Spleen (tissue), 11 donors: ENCODE measurements around the gene LGR6. TPM values are rescaled to one million over a fixed set of nuclear protein-coding genes. Genes with fewer than 3 reads are reported as not detected.

Experiments used
- DNase-seq: peaks from one replicate; pipeline ENCODE4 v3.0.0-alpha.2; 2020
- H3K27ac ChIP-seq, 8 donors: fragments of 200-600 bp; sonication (generic) in 7 of 8; 1 replicate in 4 of 8; 2 replicates in 4 of 8; pipeline versions ENCODE4 v1.5.0 to v1.8.0; 2016 to 2021; ENCODE audit warnings: inconsistent platforms in 4 of 8, mild to moderate bottlenecking in 4 of 8, moderate library complexity in 1 of 8
- H3K27me3 ChIP-seq, 7 donors: fragments of 200-600 bp; sonication (generic) in 6 of 7; replicated peaks in 1 of 7; 1 replicate in 4 of 7; 2 replicates in 3 of 7; pipeline versions ENCODE4 v1.5.0 to v1.8.0; 2016 to 2021; ENCODE audit warnings: inconsistent platforms in 3 of 7, mild to moderate bottlenecking in 1 of 7
- H3K36me3 ChIP-seq, 6 donors: fragments of 200-600 bp; sonication (generic) in 5 of 6; 1 replicate in 4 of 6; 2 replicates in 2 of 6; pipeline versions ENCODE4 v1.5.0 to v1.8.0; 2016 to 2021; ENCODE audit warnings: inconsistent platforms in 2 of 6
- H3K4me1 ChIP-seq, 6 donors: fragments of 200-600 bp; sonication (generic) in 5 of 6; 1 replicate in 3 of 6; 2 replicates in 3 of 6; pipeline versions ENCODE4 v1.5.0 to v1.8.0; 2016 to 2021; ENCODE audit warnings: inconsistent platforms in 3 of 6
- H3K4me3 ChIP-seq, 8 donors: fragments of 200-600 bp; sonication (generic) in 7 of 8; 1 replicate in 4 of 8; 2 replicates in 4 of 8; pipeline versions ENCODE4 v1.5.0 to v1.8.0; 2016 to 2021; ENCODE audit warnings: inconsistent platforms in 4 of 8, mild to moderate bottlenecking in 4 of 8, moderate library complexity in 2 of 8
- H3K9me3 ChIP-seq, 8 donors: fragments of 200-600 bp; sonication (generic) in 7 of 8; 1 replicate in 4 of 8; 2 replicates in 4 of 8; pipeline versions ENCODE4 v1.5.0 to v1.8.0; 2016 to 2021; ENCODE audit warnings: inconsistent platforms in 4 of 8
- POLR2A ChIP-seq, 3 donors: fragments of 450-650 bp; IDR thresholded peaks; one replicate each; pipeline ENCODE4 v1.5.1; 2017; ENCODE audit warnings: antibody characterized with exemption in 3 of 3, mild to moderate bottlenecking in 1 of 3
- POLR2AphosphoS5 ChIP-seq, 3 donors: sonication (generic); formaldehyde crosslinking; IDR thresholded peaks; one replicate each; pipeline ENCODE4 v1.5.1; 2017; ENCODE audit warnings: antibody characterized with exemption in 3 of 3
- WGBS, 5 donors: extraction: QIAGEN DNeasy Blood & Tissue Kit in 3 of 5; methylation state at CpG; one replicate each; pipeline versions ENCODE4 v1.1.5 to v1.1.7; 2013 to 2018; 5-methylcytosine and 5-hydroxymethylcytosine counted together
- intact Hi-C: fragments of 100-400 bp; cut with DNase I; formaldehyde crosslinking; loops from one replicate; pipeline ENCODE4 v1.15.0; 2023; ENCODE audit warnings: low total_unique reads
- polyA plus RNA-seq, 3 donors: library from polyadenylated mRNA; stranded (reverse); fragments of 200-250 nt; gene quantifications; one replicate each; pipeline ENCODE4 v1.2.1, GENCODE V29; 2013
- total RNA-seq, 7 donors: library from RNA; depleted of rRNA in 3 of 7; stranded (reverse); fragments of >200 nt in 3 of 7; fragmentation: NEBNext Ultra II Directional in 4 of 7; extraction: Animal tissue kit (Norgen Biotek cat#: 25700) in 4 of 7; gene quantifications; one replicate each; pipeline versions ENCODE4 v1.1.0 to v1.2.1, GENCODE V29; 2016 to 2021
- TF ChIP-seq, protein P1 (sequence below), 11 experiments: fragments of 200-600 bp in 7 of 11; fragments of 450-650 bp in 4 of 11; sonication (generic) in 4 of 11; IDR thresholded peaks in 8 of 11; conservative IDR thresholded peaks in 3 of 11; 1 replicate in 7 of 11; 2 replicates in 4 of 11; pipeline versions ENCODE4 v1.4.0 to v1.8.0; 2016 to 2021; ENCODE audit warnings: antibody characterized with exemption in 11 of 11, inconsistent platforms in 4 of 11, mild to moderate bottlenecking in 1 of 11
- donor health status: healthy with polysubstance abuse.
- donor health status: DM: no; HTN: no; CAD: no; lungs with moderate emphysema.
- donor health status: DM: no; HTN: no; CAD: no.
- donor health status: Bipolar disorder and iron deficiency.
- donor health status: healthy.
- donor health status: DM: no; HTN: no; CAD: no.
- donor health status: DM: yes; HTN: yes; CAD: no.

The LGR6 gene
- total and polyA plus RNA-seq, 10 donors, result 0.61 to 24.5 (median 5.3) TPM

GRCh38 chr1:202197653-202198365 is 4.2 kb downstream of the LGR6 start:
- Histone ChIP-seq H3K27me3 (peaks cover 0 to 57% (median 19%) of the 10 kb centered on the region in 7 donors), H3K4me3 (no peak overlapping the region), H3K9me3 (no peaks in the 10 kb centered on the region), H3K36me3 (no peaks in the 10 kb centered on the region), H3K27ac (peak overlapping the region in 5 of 8 donors; percentile 25 to 74 (median 51)), H3K4me1 (peaks cover 5 to 57% (median 25%) of the 10 kb centered on the region in 6 donors)
- intact Hi-C loops, result no loop called here
- no peak for DNase-seq
- TF ChIP-seq POLR2AphosphoS5 (IDR thresholded peaks at IDR 0.05) (peak in 1 of 3 donors; percentile 8), POLR2A (IDR thresholded peaks at IDR 0.05) (no peak)
- TF ChIP-seq, protein P1, sequence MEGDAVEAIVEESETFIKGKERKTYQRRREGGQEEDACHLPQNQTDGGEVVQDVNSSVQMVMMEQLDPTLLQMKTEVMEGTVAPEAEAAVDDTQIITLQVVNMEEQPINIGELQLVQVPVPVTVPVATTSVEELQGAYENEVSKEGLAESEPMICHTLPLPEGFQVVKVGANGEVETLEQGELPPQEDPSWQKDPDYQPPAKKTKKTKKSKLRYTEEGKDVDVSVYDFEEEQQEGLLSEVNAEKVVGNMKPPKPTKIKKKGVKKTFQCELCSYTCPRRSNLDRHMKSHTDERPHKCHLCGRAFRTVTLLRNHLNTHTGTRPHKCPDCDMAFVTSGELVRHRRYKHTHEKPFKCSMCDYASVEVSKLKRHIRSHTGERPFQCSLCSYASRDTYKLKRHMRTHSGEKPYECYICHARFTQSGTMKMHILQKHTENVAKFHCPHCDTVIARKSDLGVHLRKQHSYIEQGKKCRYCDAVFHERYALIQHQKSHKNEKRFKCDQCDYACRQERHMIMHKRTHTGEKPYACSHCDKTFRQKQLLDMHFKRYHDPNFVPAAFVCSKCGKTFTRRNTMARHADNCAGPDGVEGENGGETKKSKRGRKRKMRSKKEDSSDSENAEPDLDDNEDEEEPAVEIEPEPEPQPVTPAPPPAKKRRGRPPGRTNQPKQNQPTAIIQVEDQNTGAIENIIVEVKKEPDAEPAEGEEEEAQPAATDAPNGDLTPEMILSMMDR (IDR thresholded peaks at IDR 0.05 in 8 of 11, conservative IDR thresholded peaks at IDR 0.05 in 3 of 11), result no peak
- 82 to 88% (median 84%) methylated on average over 7 of the region's 7 CpGs for WGBS, 5 donors

GRCh38 chr1:202198366-202198724 is 4.7 kb downstream of the LGR6 start:
- Histone ChIP-seq H3K36me3 (no peaks in the 10 kb centered on the region), H3K4me3 (no peak overlapping the region), H3K4me1 (peaks cover under 1 to 57% (median 20%) of the 10 kb centered on the region in 6 donors), H3K27me3 (peaks cover 0 to 52% (median 14%) of the 10 kb centered on the region in 7 donors), H3K9me3 (no peaks in the 10 kb centered on the region), H3K27ac (peak overlapping the region in 4 of 8 donors; percentile 25 to 74 (median 60))
- TF ChIP-seq POLR2AphosphoS5 (IDR thresholded peaks at IDR 0.05) (no peak), POLR2A (IDR thresholded peaks at IDR 0.05) (no peak)
- TF ChIP-seq, protein P1 (IDR thresholded peaks at IDR 0.05 in 8 of 11, conservative IDR thresholded peaks at IDR 0.05 in 3 of 11), result no peak
- intact Hi-C loops, result no loop called here
- no peak for DNase-seq
- 78 to 95% (median 83%) methylated on average over 1 of the region's 1 CpG for WGBS, 5 donors

DNA sequence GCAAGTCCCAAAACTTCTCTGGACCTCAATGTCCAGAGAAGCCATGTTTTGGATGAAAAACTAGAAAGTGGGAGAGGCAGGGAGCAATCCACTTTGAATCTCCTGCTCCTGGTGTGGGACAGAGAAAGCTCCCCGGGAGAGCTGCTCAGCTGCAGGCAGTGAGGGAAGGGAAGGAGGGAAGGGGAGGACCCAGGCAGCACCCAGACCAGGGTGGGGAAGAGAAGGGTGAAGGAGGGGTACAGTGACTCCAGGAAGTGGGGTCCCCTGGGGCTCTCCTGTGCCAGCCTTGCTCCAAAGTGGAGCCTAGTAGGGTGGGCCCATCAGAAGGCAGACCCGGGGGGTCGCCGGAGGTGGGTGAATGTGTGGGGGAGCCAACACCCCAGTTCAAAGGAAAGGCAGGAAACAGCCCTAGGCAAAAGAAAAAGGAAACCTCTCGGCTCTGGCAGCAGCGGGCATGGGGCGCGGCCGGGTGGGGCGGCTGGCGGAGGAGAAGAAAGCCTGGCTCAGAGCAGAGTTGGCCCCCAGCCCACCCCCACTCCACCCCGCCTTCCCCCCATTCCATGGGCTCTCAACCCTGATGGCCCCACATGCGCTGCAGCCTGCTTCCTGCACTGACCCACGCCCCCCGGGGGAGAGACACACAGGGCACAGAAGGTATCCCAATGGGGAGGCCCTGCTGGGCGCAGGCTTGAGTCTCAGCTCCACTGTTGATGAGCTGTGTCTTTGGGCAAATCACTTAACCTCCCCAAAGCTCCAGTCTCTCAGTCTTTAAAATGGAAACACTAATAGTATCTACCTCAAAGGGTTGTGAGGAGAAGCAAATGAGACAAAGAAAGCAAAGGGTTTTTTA is 5.7 kb downstream of the LGR6 start:
- 14 to 28% (median 24%) methylated on average over 13 to 16 of the region's 16 CpGs for WGBS, 5 donors
- intact Hi-C loops, result no loop called here
- no peak for DNase-seq
- H3K9me3 ChIP-seq, result no peaks in the 10 kb centered on the region
- peak overlapping the region in 7 of 8 donors; percentile 26 to 74 (median 57) for H3K27ac ChIP-seq
- TF ChIP-seq POLR2AphosphoS5 (IDR thresholded peaks at IDR 0.05), result no peak
- TF ChIP-seq, protein P1 (IDR thresholded peaks at IDR 0.05 in 8 of 11, conservative IDR thresholded peaks at IDR 0.05 in 3 of 11), result no peak
- TF ChIP-seq POLR2A (IDR thresholded peaks at IDR 0.05), result no peak
- peaks cover 0 to 54% (median 14%) of the 10 kb centered on the region in 6 donors for H3K4me1 ChIP-seq
- peaks cover 0 to 42% (median 4%) of the 10 kb centered on the region in 7 donors for H3K27me3 ChIP-seq
- H3K4me3 ChIP-seq, result no peak overlapping the region
- no peaks in the 10 kb centered on the region for H3K36me3 ChIP-seq
